NOMO-1 treated with dmso at 0.1 percent for 144 hours (cell line): ENCODE data around the gene CCNG2.
"Not testable (repeated sequence)": the region's sequence is repeated elsewhere in the genome, so short reads cannot be mapped to it uniquely, and the experiment has no call there.

ENCODE experiments used
- DNase-seq: peaks from one replicate; lab custom pipeline; 2025; ENCODE audit not compliant: unreplicated experiment; lab: John Stamatoyannopoulos, UW

The CCNG2 gene

GRCh38 chr4:77156912-77157858, at the start of gene CCNG2:
Gene CCNG2 (plus strand): TSS chr4:77157207. CDS start chr4:77158533, 1,326 bp downstream.
- peak; percentile 92 for DNase-seq

GRCh38 chr4:77110730-77111129, 46.3 kb upstream of the CCNG2 start:
- DNase-seq = no peak

GRCh38 chr4:77113069-77113468, 43.9 kb upstream of the CCNG2 start:
- no peak for DNase-seq

GRCh38 chr4:77117721-77118120, 39.3 kb upstream of the CCNG2 start:
- no peak for DNase-seq

GRCh38 chr4:77120886-77121508, 36.0 kb upstream of the CCNG2 start:
- no peak for DNase-seq

GRCh38 chr4:77121736-77122240, 35.2 kb upstream of the CCNG2 start:
- no peak for DNase-seq

- no peak for DNase-seq
Measured at GRCh38 chr4:77122656-77123055, 34.4 kb upstream of the CCNG2 start.

- no peak for DNase-seq
Measured at GRCh38 chr4:77123411-77123810, 33.6 kb upstream of the CCNG2 start.

- DNase-seq = no peak
Measured at GRCh38 chr4:77124576-77124975, 32.4 kb upstream of the CCNG2 start.

GRCh38 chr4:77125961-77126360, 31.0 kb upstream of the CCNG2 start:
- no peak for DNase-seq

GRCh38 chr4:77126809-77127208, 30.2 kb upstream of the CCNG2 start:
- peak; percentile 75 for DNase-seq

- no peak for DNase-seq
Measured at GRCh38 chr4:77127215-77127614, 29.8 kb upstream of the CCNG2 start.

- no peak for DNase-seq
Measured at GRCh38 chr4:77127837-77128621, 29.0 kb upstream of the CCNG2 start.

GRCh38 chr4:77132652-77133312, 24.2 kb upstream of the CCNG2 start:
- no peak for DNase-seq

- DNase-seq = not testable (repeated sequence)
Measured at GRCh38 chr4:77137448-77137847, 19.6 kb upstream of the CCNG2 start.

- DNase-seq = no peak
Measured at GRCh38 chr4:77141964-77142645, 14.9 kb upstream of the CCNG2 start.

GRCh38 chr4:77142646-77143028, 14.4 kb upstream of the CCNG2 start:
- DNase-seq = no peak

- DNase-seq = no peak
Measured at GRCh38 chr4:77143091-77143490, 13.9 kb upstream of the CCNG2 start.

- DNase-seq = no peak
Measured at GRCh38 chr4:77145842-77146185, 11.2 kb upstream of the CCNG2 start.
